H9 (cell line): ENCODE measurements around the gene SLC23A2. TPM values are rescaled to one million over a fixed set of nuclear protein-coding genes. Genes with fewer than 3 reads are reported as not detected.

Experiments used
- DNase-seq: peaks from one replicate; pipeline ENCODE4 v3.0.0-alpha.2; 2017
- H2AFZ ChIP-seq: one replicate; pipeline ENCODE4 v1.6.1; 2013; ENCODE audit warnings: mild to moderate bottlenecking, low read length, control low read depth, moderate library complexity
- H2AK5ac ChIP-seq: 2 replicates; pipeline ENCODE4 v1.6.1; 2013; ENCODE audit warnings: low read length, control low read depth, mixed read lengths; ENCODE audit not compliant: insufficient read length
- H2BK120ac ChIP-seq: one replicate; pipeline ENCODE4 v1.6.1; 2013; ENCODE audit warnings: low read depth, mild to moderate bottlenecking, low read length, control low read depth, inconsistent platforms; ENCODE audit not compliant: poor library complexity, severe bottlenecking
- H2BK12ac ChIP-seq: 2 replicates; pipeline ENCODE4 v1.6.1; 2013; ENCODE audit warnings: low read length, control low read depth, mixed read lengths, low read depth; ENCODE audit not compliant: insufficient read length
- H2BK15ac ChIP-seq: 2 replicates; pipeline ENCODE4 v1.6.1; 2013; ENCODE audit warnings: low read depth, low read length, control low read depth
- H2BK20ac ChIP-seq: one replicate; pipeline ENCODE4 v1.6.1; 2013; ENCODE audit warnings: low read depth, mild to moderate bottlenecking, low read length, control low read depth, inconsistent platforms; ENCODE audit not compliant: poor library complexity, severe bottlenecking
- H2BK5ac ChIP-seq: 2 replicates; pipeline ENCODE4 v1.6.1; 2013; ENCODE audit warnings: low read length, control low read depth, mixed read lengths; ENCODE audit not compliant: insufficient read length
- H3K14ac ChIP-seq: 2 replicates; pipeline ENCODE4 v1.6.1; 2013; ENCODE audit warnings: low read length, control low read depth; ENCODE audit not compliant: insufficient read depth
- H3K18ac ChIP-seq: 2 replicates; pipeline ENCODE4 v1.6.1; 2013; ENCODE audit warnings: low read depth, mild to moderate bottlenecking, mixed read lengths, low read length, control low read depth; ENCODE audit not compliant: insufficient read length
- H3K23ac ChIP-seq: 2 replicates; pipeline ENCODE4 v1.6.1; 2013; ENCODE audit warnings: low read length, control low read depth, mixed read lengths, low read depth; ENCODE audit not compliant: insufficient read length
- H3K23me2 ChIP-seq: 2 replicates; pipeline ENCODE4 v1.6.1; 2013; ENCODE audit warnings: low read depth, mild to moderate bottlenecking, mixed read lengths, low read length, control low read depth; ENCODE audit not compliant: insufficient read length, poor library complexity, severe bottlenecking
- H3K27ac ChIP-seq: 2 replicates; pipeline ENCODE4 v1.5.1; 2013; ENCODE audit warnings: low read length, control low read depth, mixed read lengths, low read depth; ENCODE audit not compliant: insufficient read length
- H3K27me3 ChIP-seq: 2 replicates; pipeline ENCODE4 v1.6.1; 2013; ENCODE audit warnings: low read length, control low read depth, inconsistent platforms; ENCODE audit not compliant: insufficient read depth
- H3K4ac ChIP-seq: 2 replicates; pipeline ENCODE4 v1.6.1; 2013; ENCODE audit warnings: low read depth, mild to moderate bottlenecking, control low read depth, inconsistent platforms, low read length, moderate library complexity
- H3K4me1 ChIP-seq: 2 replicates; pipeline ENCODE4 v1.6.1; 2013; ENCODE audit warnings: low read length, control low read depth, inconsistent platforms; ENCODE audit not compliant: insufficient read depth
- H3K4me2 ChIP-seq: 2 replicates; pipeline ENCODE4 v1.6.1; 2013; ENCODE audit warnings: low read length, control low read depth, mixed read lengths; ENCODE audit not compliant: insufficient read length, insufficient read depth
- H3K56ac ChIP-seq: 2 replicates; pipeline ENCODE4 v1.6.1; 2013; ENCODE audit warnings: low read depth, mild to moderate bottlenecking, mixed read lengths, low read length, control low read depth; ENCODE audit not compliant: insufficient read length
- H3K79me1 ChIP-seq: 2 replicates; pipeline ENCODE4 v1.6.1; 2013; ENCODE audit warnings: low read depth, mild to moderate bottlenecking, moderate library complexity, low read length, control low read depth, inconsistent platforms; ENCODE audit not compliant: insufficient read depth, poor library complexity, severe bottlenecking
- H3K79me2 ChIP-seq: 2 replicates; pipeline ENCODE4 v1.6.1; 2013; ENCODE audit warnings: low read length, control low read depth, inconsistent platforms; ENCODE audit not compliant: insufficient read depth
- H3K9ac ChIP-seq: 2 replicates; pipeline ENCODE4 v1.6.1; 2013; ENCODE audit warnings: low read length, control low read depth, mixed read lengths; ENCODE audit not compliant: insufficient read length; ENCODE audit errors: extremely low read depth
- H3K9me3 ChIP-seq: one replicate; pipeline ENCODE4 v1.6.1; 2013; ENCODE audit warnings: low read depth, low read length, inconsistent platforms; ENCODE audit not compliant: control insufficient read depth
- H3T11ph ChIP-seq: one replicate; pipeline ENCODE4 v1.6.1; 2013; ENCODE audit warnings: mild to moderate bottlenecking, low read length, control low read depth, inconsistent platforms
- H4K20me1 ChIP-seq: one replicate; pipeline ENCODE4 v1.6.1; 2013; ENCODE audit not compliant: control insufficient read depth, insufficient read length, insufficient read depth
- H4K5ac ChIP-seq: 2 replicates; pipeline ENCODE4 v1.6.1; 2013; ENCODE audit warnings: low read depth, mild to moderate bottlenecking, mixed read lengths, low read length, control low read depth; ENCODE audit not compliant: insufficient read length
- H4K8ac ChIP-seq: replicated peaks from 2 replicates; pipeline ENCODE4 v1.6.1; 2013; ENCODE audit warnings: low read length, control low read depth, mixed read lengths, low read depth; ENCODE audit not compliant: insufficient read length
- H4K91ac ChIP-seq: 2 replicates; pipeline ENCODE4 v1.6.1; 2013; ENCODE audit warnings: low read depth, mild to moderate bottlenecking, moderate library complexity, mixed read lengths, low read length, control low read depth; ENCODE audit not compliant: insufficient read length
- H3K27ac Mint-ChIP-seq, 3 experiments: 2 replicates in 2 of 3; 3 replicates in 1 of 3; pipeline ENCODE4 v1.8.0; 2020 to 2021; ENCODE audit warnings: mixed read lengths in 3 of 3, mild to moderate bottlenecking in 1 of 3, moderate library complexity in 1 of 3
- H3K27me3 Mint-ChIP-seq: 2 replicates; pipeline ENCODE4 v1.8.0; 2021; ENCODE audit warnings: low read depth, mild to moderate bottlenecking, moderate library complexity, mixed read lengths
- H3K36me3 Mint-ChIP-seq, 3 experiments: 2 replicates in 2 of 3; 3 replicates in 1 of 3; pipeline ENCODE4 v1.8.0; 2020 to 2021; ENCODE audit warnings: low read depth in 3 of 3, mixed read lengths in 3 of 3; ENCODE audit not compliant: insufficient read depth in 1 of 3
- H3K4me1 Mint-ChIP-seq, 2 experiments: 2 replicates each; pipeline ENCODE4 v1.8.0; 2020; ENCODE audit warnings: mixed read lengths in 2 of 2
- H3K4me3 Mint-ChIP-seq, 2 experiments: 2 replicates in 1 of 2; 3 replicates in 1 of 2; pipeline ENCODE4 v1.8.0; 2020 to 2021; ENCODE audit warnings: mild to moderate bottlenecking in 2 of 2, mixed read lengths in 2 of 2, moderate library complexity in 1 of 2
- H3K9me3 Mint-ChIP-seq, 2 experiments: 2 replicates in 1 of 2; 3 replicates in 1 of 2; pipeline ENCODE4 v1.8.0; 2020; ENCODE audit warnings: mild to moderate bottlenecking in 2 of 2, mixed read lengths in 2 of 2, moderate library complexity in 1 of 2
- CTCF ChIP-seq: fragments of 200-600 bp; sonication (generic); conservative IDR thresholded peaks from 3 replicates; pipeline ENCODE4 v1.8.0; 2021; ENCODE audit warnings: antibody characterized with exemption, mild to moderate bottlenecking
- WGBS: extraction: QIAGEN DNeasy Blood & Tissue Kit; methylation state at CpG from one replicate; pipeline ENCODE4 v1.1.7; 2013; ENCODE audit warnings: missing lambda C conversion rate, low lambda C conversion rate, mixed read lengths; ENCODE audit not compliant: insufficient read length; ENCODE audit errors: extremely low coverage; 5-methylcytosine and 5-hydroxymethylcytosine counted together
- total RNA-seq: library from RNA; stranded (reverse); gene quantifications from 2 replicates; pipeline ENCODE4 v1.2.1, GENCODE V29; 2021

The SLC23A2 gene
- total RNA-seq, 1 experiment from 2014 or later: 16.5 TPM

GRCh38 chr20:4985658-4986057 is 15.7 kb downstream of the SLC23A2 start:
- Histone ChIP-seq H3K9ac (no peak overlapping the region), H4K8ac (no peak overlapping the region), H2AK5ac (no peak overlapping the region), H3T11ph (no peak overlapping the region), H4K5ac (no peak overlapping the region), H3K4me2 (no peak overlapping the region), H2AFZ (no peak overlapping the region), H3K27me3 (no peaks in the 10 kb centered on the region), H3K56ac (no peak overlapping the region), H3K79me2 (no peaks in the 10 kb centered on the region), H3K18ac (no peak overlapping the region), H3K79me1 (peaks cover 3% of the 10 kb centered on the region), H4K20me1 (no peaks in the 10 kb centered on the region), H2BK5ac (no peak overlapping the region), H3K14ac (no peak overlapping the region), H3K9me3 (no peaks in the 10 kb centered on the region), H3K23me2 (no peaks in the 10 kb centered on the region), H2BK20ac (no peak overlapping the region), H3K23ac (no peak overlapping the region), H3K27ac (no peak overlapping the region), H2BK12ac (no peak overlapping the region), H2BK120ac (no peak overlapping the region), H3K4me1 (no peaks in the 10 kb centered on the region), H3K4ac (no peak overlapping the region), H2BK15ac (no peak overlapping the region), H4K91ac (no peak overlapping the region)
- peaks cover 13 to 17% of the 10 kb centered on the region in 2 experiments for H3K4me1 Mint-ChIP-seq
- H3K36me3 Mint-ChIP-seq: peaks cover 0 to 2% (median 0%) of the 10 kb centered on the region in 3 experiments; a peak in 1 of 7 replicates
- no CpG with 5 or more reads among the region's 3 CpGs for WGBS
- H3K27me3 Mint-ChIP-seq: no peaks in the 10 kb centered on the region
- no peak for DNase-seq
- no peak for TF ChIP-seq CTCF
- no peak overlapping the region for H3K4me3 Mint-ChIP-seq
- no peaks in the 10 kb centered on the region for H3K9me3 Mint-ChIP-seq
- H3K27ac Mint-ChIP-seq: no peak overlapping the region
